OCI-LY7 (cell line): Measurements from ENCODE around the gene CRCP. TPM values are rescaled to one million over a fixed set of nuclear protein-coding genes. Genes with fewer than 3 reads are reported as not detected.

Experiments used
- BruUV-seq: library from RNA; stranded (reverse); fragments of 400-500 nt; replicated peaks from 2 replicates; lab custom pipeline; 2021; lab: Mats Ljungman, UMichigan
- CTCF ChIA-PET: fragments of 300-600 bp; sonication (Branson Sonifier 250); formaldehyde crosslinking; loops from one replicate; lab custom pipeline; 2022; ENCODE audit warnings: antibody characterized with exemption; ENCODE audit not compliant: unreplicated experiment; lab: Charles Lee
- POLR2A ChIA-PET: fragments of 300-600 bp; sonication (Branson Sonifier 250); formaldehyde crosslinking; loops from one replicate; lab custom pipeline; 2022; ENCODE audit warnings: antibody characterized with exemption; lab: Charles Lee
- DNase-seq: peaks from one replicate; pipeline ENCODE4 v3.0.0-alpha.2; 2015; ENCODE audit warnings: low spot score
- H2AFZ ChIP-seq: fragments of 200-600 bp; sonication (generic), shearing (Covaris generic); 2 replicates; pipeline ENCODE4 v1.6.1; 2014; ENCODE audit warnings: mild to moderate bottlenecking, antibody characterized with exemption, low read length, moderate library complexity
- H3K27ac ChIP-seq: fragments of 200-600 bp; sonication (generic); 2 replicates; pipeline ENCODE4 v1.5.1; 2014; ENCODE audit warnings: mixed run types, low read depth, mild to moderate bottlenecking, moderate library complexity, low read length, inconsistent platforms; ENCODE audit not compliant: poor library complexity, severe bottlenecking
- H3K36me3 ChIP-seq: fragments of 200-600 bp; sonication (generic); 2 replicates; pipeline ENCODE4 v1.6.1; 2014; ENCODE audit warnings: mild to moderate bottlenecking, antibody characterized with exemption, low read length, moderate library complexity, mixed read lengths; ENCODE audit not compliant: insufficient read depth
- H3K4me1 ChIP-seq: fragments of 200-600 bp; sonication (generic); 2 replicates; pipeline ENCODE4 v1.5.1; 2014; ENCODE audit warnings: mild to moderate bottlenecking, low read length; ENCODE audit not compliant: insufficient read depth, poor library complexity, severe bottlenecking
- H3K4me2 ChIP-seq: fragments of 200-600 bp; sonication (generic); 2 replicates; pipeline ENCODE4 v1.6.1; 2014; ENCODE audit warnings: mild to moderate bottlenecking, low read length
- H3K4me3 ChIP-seq: fragments of 200-600 bp; sonication (generic); 2 replicates; pipeline ENCODE4 v1.5.1; 2014; ENCODE audit warnings: mild to moderate bottlenecking, low read depth, low read length; ENCODE audit not compliant: poor library complexity, severe bottlenecking
- H3K79me2 ChIP-seq: fragments of 200-600 bp; sonication (generic); 2 replicates; pipeline ENCODE4 v1.6.1; 2016; ENCODE audit warnings: low read depth, mild to moderate bottlenecking, low read length, moderate library complexity, mixed read lengths; ENCODE audit not compliant: insufficient read depth
- H3K9me2 ChIP-seq: fragments of 200-600 bp; sonication (generic); 2 replicates; pipeline ENCODE4 v1.6.1; 2016; ENCODE audit warnings: mild to moderate bottlenecking, low read length, mixed read lengths; ENCODE audit not compliant: insufficient read depth
- H3K9me3 ChIP-seq: fragments of 200-600 bp; sonication (generic); 2 replicates; pipeline ENCODE4 v1.6.1; 2014; ENCODE audit warnings: mild to moderate bottlenecking, mixed run types, low read length, mixed read lengths
- H4K20me1 ChIP-seq: fragments of 200-600 bp; sonication (generic); 2 replicates; pipeline ENCODE4 v1.6.1; 2014; ENCODE audit warnings: mild to moderate bottlenecking, antibody characterized with exemption, low read length, moderate library complexity, mixed read lengths; ENCODE audit not compliant: insufficient read depth
- EZH2phosphoT487 ChIP-seq: fragments of 200-600 bp; sonication (generic); IDR thresholded peaks from 2 replicates; pipeline ENCODE4 v1.6.1; 2018; ENCODE audit warnings: low read depth, borderline replicate concordance, mild to moderate bottlenecking, mixed run types, antibody characterized with exemption, low read length, moderate library complexity, mixed read lengths
- intact Hi-C: fragments of 100-400 bp; cut with micrococcal nuclease; formaldehyde crosslinking; loops from one replicate; pipeline ENCODE4 v1.10.0; 2022; ENCODE audit not compliant: unreplicated experiment
- total RNA-seq, 2 experiments: library from RNA; depleted of rRNA in 1 of 2; stranded (reverse); fragments of >200 nt in 1 of 2; shearing (Covaris generic) in 1 of 2; gene quantifications; 2 replicates each; pipeline ENCODE4 v1.2.3, GENCODE V29; 2014 to 2022
- TF ChIP-seq, protein P1 (sequence below): fragments of 200-600 bp; sonication (generic); conservative IDR thresholded peaks from 2 replicates; pipeline ENCODE4 v1.5.1; 2014; ENCODE audit warnings: mild to moderate bottlenecking, antibody characterized with exemption, low read length, moderate library complexity, mixed read lengths

The CRCP gene
- total RNA-seq, 2 experiments from 2014 or later = 25.1 to 28.3 TPM

DNA sequence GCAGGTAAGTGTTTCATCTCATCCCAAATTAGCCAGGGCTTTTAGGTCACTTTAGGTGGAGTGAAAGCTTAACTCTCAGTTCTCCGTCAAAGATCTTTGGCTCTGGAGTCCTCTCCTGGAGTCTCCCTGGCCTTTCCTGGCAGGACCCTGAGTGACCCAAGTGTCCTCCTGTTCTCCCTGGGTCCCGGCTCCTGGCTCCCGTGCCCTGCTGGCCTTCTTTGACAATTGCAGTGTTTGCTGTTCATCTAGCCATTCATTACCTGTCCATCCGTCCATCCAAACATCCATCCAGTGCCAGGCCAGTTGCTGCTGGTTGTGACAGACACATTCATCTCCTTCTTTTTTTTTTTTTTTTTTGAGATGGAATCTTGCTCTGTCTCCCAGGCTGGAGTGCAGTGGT is 84.3 kb downstream of the CRCP start:
- H3K79me2 ChIP-seq = no peaks in the 10 kb centered on the region
- TF ChIP-seq, protein P1, sequence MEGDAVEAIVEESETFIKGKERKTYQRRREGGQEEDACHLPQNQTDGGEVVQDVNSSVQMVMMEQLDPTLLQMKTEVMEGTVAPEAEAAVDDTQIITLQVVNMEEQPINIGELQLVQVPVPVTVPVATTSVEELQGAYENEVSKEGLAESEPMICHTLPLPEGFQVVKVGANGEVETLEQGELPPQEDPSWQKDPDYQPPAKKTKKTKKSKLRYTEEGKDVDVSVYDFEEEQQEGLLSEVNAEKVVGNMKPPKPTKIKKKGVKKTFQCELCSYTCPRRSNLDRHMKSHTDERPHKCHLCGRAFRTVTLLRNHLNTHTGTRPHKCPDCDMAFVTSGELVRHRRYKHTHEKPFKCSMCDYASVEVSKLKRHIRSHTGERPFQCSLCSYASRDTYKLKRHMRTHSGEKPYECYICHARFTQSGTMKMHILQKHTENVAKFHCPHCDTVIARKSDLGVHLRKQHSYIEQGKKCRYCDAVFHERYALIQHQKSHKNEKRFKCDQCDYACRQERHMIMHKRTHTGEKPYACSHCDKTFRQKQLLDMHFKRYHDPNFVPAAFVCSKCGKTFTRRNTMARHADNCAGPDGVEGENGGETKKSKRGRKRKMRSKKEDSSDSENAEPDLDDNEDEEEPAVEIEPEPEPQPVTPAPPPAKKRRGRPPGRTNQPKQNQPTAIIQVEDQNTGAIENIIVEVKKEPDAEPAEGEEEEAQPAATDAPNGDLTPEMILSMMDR = no peak
- no peak for TF ChIP-seq EZH2phosphoT487
- no peak overlapping the region for H3K4me2 ChIP-seq
- H3K4me3 ChIP-seq = no peak overlapping the region
- H3K9me2 ChIP-seq = no peaks in the 10 kb centered on the region
- no TSS peak for BruUV-seq
- DNase-seq = no peak
- H4K20me1 ChIP-seq = no peaks in the 10 kb centered on the region
- intact Hi-C loops = no loop called here
- H3K4me1 ChIP-seq = no peaks in the 10 kb centered on the region
- H3K27ac ChIP-seq = no peak overlapping the region
- H3K36me3 ChIP-seq = no peaks in the 10 kb centered on the region
- no peaks in the 10 kb centered on the region for H3K9me3 ChIP-seq
- CTCF ChIA-PET = no interaction called here
- no peak overlapping the region for H2AFZ ChIP-seq
- POLR2A ChIA-PET = interaction anchor here (0.6 to 0.7 kb wide), 2 partner anchors 78 to 337 kb away, joined by 3 read pairs; no protein-coding TSS in a partner anchor

DNA sequence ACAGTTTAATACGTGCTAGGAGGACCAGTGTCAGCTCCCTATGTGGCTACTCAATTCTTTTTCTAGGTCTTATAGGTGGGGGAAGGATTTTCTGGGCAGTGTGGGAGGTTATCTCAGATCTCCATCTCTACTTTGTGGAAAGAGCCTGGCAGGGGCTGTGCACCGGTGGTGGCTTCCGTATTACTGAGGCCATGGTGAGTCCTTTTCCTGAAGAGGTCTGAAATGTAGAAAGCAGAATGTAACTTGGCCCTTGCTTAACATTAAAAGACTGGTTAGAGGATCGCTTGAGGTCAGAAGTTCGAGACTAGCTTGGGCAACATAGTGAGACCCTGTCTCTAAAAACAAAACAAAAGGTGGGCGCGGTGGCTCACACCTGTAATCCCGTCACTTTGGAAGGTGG is 87.8 kb downstream of the CRCP start:
- intact Hi-C loops = no loop called here
- POLR2A ChIA-PET = interaction anchor here (1.2 kb wide), 1 partner anchor 12 kb away, joined by 3 read pairs; no protein-coding TSS in a partner anchor
- BruUV-seq = no TSS peak

More for the DNA sequence above, 87.8 kb downstream of the CRCP start:
- peaks cover 6% of the 10 kb centered on the region for H3K4me1 ChIP-seq
- DNase-seq = no peak
- H3K27ac ChIP-seq = no peak overlapping the region
- H2AFZ ChIP-seq = no peak overlapping the region
- CTCF ChIA-PET = no interaction called here
- TF ChIP-seq, protein P1 = no peak
- no peak for TF ChIP-seq EZH2phosphoT487
- no peaks in the 10 kb centered on the region for H3K79me2 ChIP-seq
- no peak overlapping the region for H3K4me3 ChIP-seq
- H3K9me2 ChIP-seq = no peaks in the 10 kb centered on the region
- H3K4me2 ChIP-seq = no peak overlapping the region
- no peaks in the 10 kb centered on the region for H4K20me1 ChIP-seq
- no peaks in the 10 kb centered on the region for H3K9me3 ChIP-seq
- no peaks in the 10 kb centered on the region for H3K36me3 ChIP-seq

Other genes with a start within 250 kb of the CRCP start
- gene VKORC1L1, start 241.8 kb upstream of the CRCP start, total RNA-seq (2014; rRNA removed; shearing (Covaris generic)) = 12.1 and 17.4 TPM in 2 replicates
- 31.9 and 32.5 TPM in 2 replicates for gene VKORC1L1, start 241.8 kb upstream of the CRCP start, total RNA-seq (2022)
- gene GUSB, start 132.6 kb upstream of the CRCP start, total RNA-seq (2014; rRNA removed; shearing (Covaris generic)) = 44.7 and 49.5 TPM in 2 replicates
- 50.9 and 61.6 TPM in 2 replicates for gene GUSB, start 132.6 kb upstream of the CRCP start, total RNA-seq (2022)
- 21.5 and 22.2 TPM in 2 replicates for gene ASL, start 39.0 kb upstream of the CRCP start, total RNA-seq (2014; rRNA removed; shearing (Covaris generic))
- 23.2 and 25.7 TPM in 2 replicates for gene ASL, start 39.0 kb upstream of the CRCP start, total RNA-seq (2022)
- gene TPST1, start 90.5 kb downstream of the CRCP start, total RNA-seq (2014; rRNA removed; shearing (Covaris generic)) = 6.6 and 11.4 TPM in 2 replicates
- gene TPST1, start 90.5 kb downstream of the CRCP start, total RNA-seq (2022) = 3.5 and 6.3 TPM in 2 replicates